ENCODE results near the gene PRKCB. TPM values are rescaled to one million over a fixed set of nuclear protein-coding genes. Genes with fewer than 3 reads are reported as not detected.

PRKCB gene
- polyA plus RNA-seq, 3 donors = 57.4 to 87.4 (median 75.5) TPM

- H3K27me3 Mint-ChIP-seq (ENCODE audit: low read depth in 3 of 3) = peaks cover 0 to 2% (median 0%) of the 10 kb centered on the region in 3 donors
- Histone ChIP-seq H2AFZ (ENCODE audit: insufficient read depth, low read depth, low read length, poor library complexity, severe bottlenecking) (no peak overlapping the region), H3K27ac (ENCODE audit: low read depth in 1 of 2, low read length in 2 of 2) (peak overlapping the region in 1 of 2 donors; percentile 23), H3K4me2 (replicated peaks; ENCODE audit: extremely low read depth, low read length, poor library complexity, severe bottlenecking) (no peak overlapping the region), H3K9me3 (replicated peaks in 1 of 2; ENCODE audit: control insufficient read depth in 1 of 2, insufficient read depth in 1 of 2, low read length in 2 of 2) (no peaks in the 10 kb centered on the region), H3K36me3 (replicated peaks in 1 of 2; ENCODE audit: control insufficient read depth in 1 of 2, insufficient read depth in 2 of 2, low read length in 2 of 2) (peaks cover 0 to 46% of the 10 kb centered on the region in 2 donors), H3K4me3 (replicated peaks in 1 of 3; ENCODE audit: low read depth in 2 of 3, low read length in 3 of 3) (no peak overlapping the region), H3K9ac (ENCODE audit: insufficient read depth, low read length, poor library complexity, severe bottlenecking) (no peak overlapping the region), H3K79me2 (ENCODE audit: insufficient read depth, low read length) (peaks cover 85% of the 10 kb centered on the region), H4K20me1 (ENCODE audit: insufficient read depth, low read length) (peaks cover 100% of the 10 kb centered on the region), H3K27me3 (ENCODE audit: control insufficient read depth in 2 of 2, insufficient read depth in 2 of 2, low read length in 2 of 2) (no peaks in the 10 kb centered on the region), H3K4me1 (ENCODE audit: control insufficient read depth in 1 of 2, insufficient read depth in 2 of 2, low read length in 2 of 2) (no peaks in the 10 kb centered on the region)
- 6% methylated on average over 2 of the region's 3 CpGs for WGBS (ENCODE audit: insufficient coverage)
- intact Hi-C loops (cut with micrococcal nuclease) = no loop called here
- H3K9me3 Mint-ChIP-seq = peaks cover 0 to 2% (median 0%) of the 10 kb centered on the region in 7 donors
- H3K4me1 Mint-ChIP-seq = peaks cover 16% of the 10 kb centered on the region
- peaks cover 34 to 53% of the 10 kb centered on the region in 2 donors for H3K36me3 Mint-ChIP-seq
- peak overlapping the region in 4 of 7 donors; percentile 8 to 46 (median 41) for H3K27ac Mint-ChIP-seq
- no peak for TF ChIP-seq CTCF (IDR thresholded peaks at IDR 0.05)
- H3K4me3 Mint-ChIP-seq = no peak overlapping the region
- no peak for DNase-seq
Observed at GRCh38 chr16:23976524-23976923, 140.7 kb downstream of the PRKCB start.

- 89% methylated on average over 4 of the region's 6 CpGs for WGBS (ENCODE audit: insufficient coverage)
- no peaks in the 10 kb centered on the region for H3K9me3 ChIP-seq (replicated peaks in 1 of 2; ENCODE audit: control insufficient read depth in 1 of 2, insufficient read depth in 1 of 2, low read length in 2 of 2)
- DNase-seq = no peak
- H3K27ac ChIP-seq (ENCODE audit: low read depth in 1 of 2, low read length in 2 of 2) = no peak overlapping the region
- H3K9me3 Mint-ChIP-seq = peaks cover 0 to 2% (median 0%) of the 10 kb centered on the region in 7 donors
- TF ChIP-seq CTCF (IDR thresholded peaks at IDR 0.05) = no peak
- no peak overlapping the region for H3K27ac Mint-ChIP-seq
- H3K4me3 ChIP-seq (replicated peaks in 1 of 3; ENCODE audit: low read depth in 2 of 3, low read length in 3 of 3) = no peak overlapping the region
- no peak overlapping the region for H3K9ac ChIP-seq (ENCODE audit: insufficient read depth, low read length, poor library complexity, severe bottlenecking)
- no peak overlapping the region for H3K4me2 ChIP-seq (replicated peaks; ENCODE audit: extremely low read depth, low read length, poor library complexity, severe bottlenecking)
- no peaks in the 10 kb centered on the region for H3K4me1 ChIP-seq (ENCODE audit: control insufficient read depth in 1 of 2, insufficient read depth in 2 of 2, low read length in 2 of 2)
- H3K27me3 Mint-ChIP-seq (ENCODE audit: low read depth in 3 of 3) = peaks cover 0 to 3% (median 0%) of the 10 kb centered on the region in 3 donors
- H3K36me3 ChIP-seq (replicated peaks in 1 of 2; ENCODE audit: control insufficient read depth in 1 of 2, insufficient read depth in 2 of 2, low read length in 2 of 2) = peaks cover 0 to 45% of the 10 kb centered on the region in 2 donors
- peaks cover 13% of the 10 kb centered on the region for H3K4me1 Mint-ChIP-seq
- intact Hi-C loops (cut with micrococcal nuclease) = no loop called here
- H3K4me3 Mint-ChIP-seq = no peak overlapping the region
- peaks cover 100% of the 10 kb centered on the region for H4K20me1 ChIP-seq (ENCODE audit: insufficient read depth, low read length)
- no peak overlapping the region for H2AFZ ChIP-seq (ENCODE audit: insufficient read depth, low read depth, low read length, poor library complexity, severe bottlenecking)
- H3K79me2 ChIP-seq (ENCODE audit: insufficient read depth, low read length) = peaks cover 67% of the 10 kb centered on the region
- H3K36me3 Mint-ChIP-seq = peaks cover 28 to 45% of the 10 kb centered on the region in 2 donors
- no peaks in the 10 kb centered on the region for H3K27me3 ChIP-seq (ENCODE audit: control insufficient read depth in 2 of 2, insufficient read depth in 2 of 2, low read length in 2 of 2)
Observed at GRCh38 chr16:23979441-23979840, 143.7 kb downstream of the PRKCB start.

Measured in CD14-positive monocyte (primary cell).